Hindlimb muscle (tissue), 1 donor: ENCODE data around the gene KCTD18. TPM values are rescaled to one million over a fixed set of nuclear protein-coding genes. Genes with fewer than 3 reads are reported as not detected.

Experiments
- DNase-seq: peaks from one replicate; pipeline ENCODE4 v3.0.0-alpha.2; 2013
- polyA plus RNA-seq: library from polyadenylated mRNA; unstranded; fragments of 120-200 nt; gene quantifications from one replicate; pipeline ENCODE4 v1.2.1, GENCODE V29; 2013; ENCODE audit not compliant: insufficient read length

KCTD18 gene
- polyA plus RNA-seq, 1 donor: 13.2 TPM

DNA sequence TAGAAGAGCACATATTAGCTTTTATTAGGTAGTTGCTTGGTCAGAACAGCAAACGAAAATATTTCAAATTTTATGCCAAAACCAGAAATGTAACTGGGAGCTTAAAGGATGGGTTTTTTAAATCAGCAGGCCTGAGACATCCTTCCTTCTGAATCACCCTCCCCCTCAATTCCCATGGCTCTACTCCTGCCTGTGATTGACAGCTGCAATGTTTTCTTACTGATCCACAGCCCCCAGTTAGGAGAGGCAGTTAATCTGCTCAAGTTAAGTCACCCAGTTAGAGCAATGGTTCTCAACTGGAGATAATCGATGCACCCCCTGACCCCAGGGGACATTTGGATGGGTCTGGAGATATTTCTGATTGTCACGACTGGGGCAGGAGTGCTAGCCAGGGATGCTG, 24.9 kb downstream of the KCTD18 start:
- DNase-seq: no peak

DNA sequence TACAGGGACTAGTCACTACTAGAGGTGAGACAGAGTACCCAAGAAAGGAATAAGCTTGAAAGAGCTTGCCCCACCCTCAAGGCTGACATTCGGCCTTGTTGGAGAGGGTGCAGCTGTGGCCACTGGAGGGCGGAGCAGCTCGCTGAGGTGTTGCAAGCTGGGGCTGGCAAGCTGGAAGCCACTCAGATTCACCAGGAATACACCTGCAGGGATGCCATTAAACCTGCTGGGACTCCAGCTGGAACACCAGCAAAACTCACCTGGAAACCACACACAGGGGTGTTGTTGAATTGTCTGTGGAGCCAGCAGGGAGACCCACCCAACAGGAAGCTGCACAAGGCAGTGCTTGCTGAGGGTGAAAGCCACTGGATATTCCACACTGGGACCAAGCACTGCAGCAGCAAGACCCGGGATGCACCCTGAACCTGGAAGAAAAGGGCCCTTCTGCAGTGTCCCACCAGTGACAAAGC, 26.1 kb downstream of the KCTD18 start:
- no peak for DNase-seq

DNA sequence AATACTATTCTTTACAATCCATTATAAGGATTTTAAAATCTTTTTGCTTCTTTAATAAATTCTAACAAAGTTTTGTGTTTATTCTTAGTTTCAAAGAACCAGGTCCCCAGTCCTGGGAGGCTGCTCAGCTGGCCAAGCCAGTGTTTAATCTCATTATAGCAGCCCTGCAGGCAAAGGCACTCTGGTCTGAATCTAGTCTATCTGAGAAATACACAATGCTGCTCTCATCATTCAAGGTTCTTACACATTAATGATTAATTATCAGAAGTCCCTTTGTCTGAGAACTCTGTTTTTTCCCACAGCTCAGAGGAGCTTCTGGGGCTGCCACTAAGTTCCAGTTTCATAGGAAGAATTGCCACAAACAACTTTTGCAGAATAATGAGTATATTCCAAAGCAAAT, 27.7 kb downstream of the KCTD18 start:
- DNase-seq: no peak

DNA sequence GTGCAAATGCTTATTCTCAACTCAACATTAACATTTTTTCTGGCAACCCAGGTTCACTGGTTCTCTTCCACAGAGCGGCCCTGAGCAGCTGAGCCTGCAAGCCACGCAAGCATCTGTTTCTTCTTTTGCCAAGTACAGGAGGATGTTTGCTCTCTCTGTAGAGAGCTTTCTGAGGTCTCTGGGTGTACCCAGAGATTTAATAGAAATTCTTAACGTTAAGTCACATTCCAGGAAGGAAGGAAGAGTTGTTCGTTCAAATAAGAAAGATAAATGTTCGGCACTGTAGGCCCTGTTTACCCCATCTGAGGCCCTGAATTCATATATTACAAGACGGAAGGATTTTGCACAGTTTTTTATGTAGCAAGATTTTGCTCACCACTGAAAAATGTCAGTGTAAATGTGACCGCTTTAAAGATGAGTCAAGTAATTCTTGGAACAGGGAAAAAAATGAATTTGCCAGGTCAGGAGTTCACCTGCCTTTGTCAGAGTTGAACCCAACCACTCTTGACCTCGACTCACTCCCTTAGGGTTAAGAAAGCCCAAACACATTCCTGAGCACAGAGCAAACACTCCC, 30.1 kb downstream of the KCTD18 start:
- DNase-seq: no peak

DNA sequence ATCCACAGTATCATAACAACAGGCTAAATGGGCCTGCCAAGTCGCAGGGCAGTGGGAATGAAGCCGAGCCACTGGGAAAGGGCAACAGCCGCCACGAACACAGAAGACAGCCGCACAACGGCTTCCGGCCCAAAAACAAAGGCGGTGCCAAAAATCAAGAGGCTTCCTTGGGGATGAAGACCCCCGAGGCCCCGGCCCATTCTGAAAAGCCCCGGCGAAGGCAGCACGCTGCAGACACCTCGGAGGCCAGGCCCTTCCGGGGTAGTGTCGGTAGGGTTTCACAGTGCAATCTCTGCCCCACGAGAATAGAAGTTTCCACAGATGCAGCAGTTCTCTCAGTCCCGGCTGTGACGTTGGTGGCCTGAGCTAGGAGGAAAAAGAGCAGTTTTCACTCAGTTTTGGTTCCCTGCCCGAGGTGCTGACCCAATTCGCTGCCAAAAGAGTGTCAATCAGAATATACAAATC, 32.2 kb downstream of the KCTD18 start:
- DNase-seq: peak; percentile 36

DNA sequence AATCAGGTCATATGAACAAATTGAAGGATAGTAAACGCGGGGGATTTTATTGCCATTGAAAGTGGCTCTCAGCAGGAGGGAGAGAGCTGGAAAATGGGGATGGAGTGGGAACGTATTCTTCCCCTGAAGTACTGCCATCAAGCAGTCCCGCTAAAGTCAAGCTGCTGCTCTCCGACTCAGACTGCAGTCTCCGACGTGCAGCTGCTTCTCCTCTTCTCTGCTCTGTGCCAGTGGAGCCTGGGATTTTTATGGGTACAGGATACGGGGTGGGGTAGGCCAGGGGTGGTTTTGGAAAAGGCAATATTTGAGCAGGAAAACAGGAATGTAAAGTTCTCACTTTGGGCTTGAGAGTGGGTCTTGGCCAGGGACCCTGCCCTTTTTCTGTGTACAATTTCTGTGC, 33.0 kb downstream of the KCTD18 start:
- DNase-seq: no peak

DNA sequence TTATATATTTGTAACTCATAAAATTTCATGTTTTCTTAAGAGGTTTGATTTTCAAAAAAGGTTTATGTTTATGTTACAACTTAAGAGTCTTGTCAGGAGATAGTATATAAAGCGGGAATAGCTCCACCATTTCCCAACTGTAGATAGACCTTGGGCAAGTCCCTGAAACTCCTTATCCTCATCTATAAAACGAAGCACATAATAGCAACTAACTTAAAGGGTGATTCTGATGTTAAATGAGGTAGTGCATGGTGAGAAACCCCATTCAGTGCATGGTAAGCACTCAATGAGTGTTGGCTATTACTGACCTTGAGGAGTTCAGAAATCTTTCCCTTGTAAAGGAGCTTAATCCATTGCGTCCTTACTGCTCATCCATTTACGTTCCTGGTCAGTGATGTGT, 34.1 kb downstream of the KCTD18 start:
- no peak for DNase-seq

DNA sequence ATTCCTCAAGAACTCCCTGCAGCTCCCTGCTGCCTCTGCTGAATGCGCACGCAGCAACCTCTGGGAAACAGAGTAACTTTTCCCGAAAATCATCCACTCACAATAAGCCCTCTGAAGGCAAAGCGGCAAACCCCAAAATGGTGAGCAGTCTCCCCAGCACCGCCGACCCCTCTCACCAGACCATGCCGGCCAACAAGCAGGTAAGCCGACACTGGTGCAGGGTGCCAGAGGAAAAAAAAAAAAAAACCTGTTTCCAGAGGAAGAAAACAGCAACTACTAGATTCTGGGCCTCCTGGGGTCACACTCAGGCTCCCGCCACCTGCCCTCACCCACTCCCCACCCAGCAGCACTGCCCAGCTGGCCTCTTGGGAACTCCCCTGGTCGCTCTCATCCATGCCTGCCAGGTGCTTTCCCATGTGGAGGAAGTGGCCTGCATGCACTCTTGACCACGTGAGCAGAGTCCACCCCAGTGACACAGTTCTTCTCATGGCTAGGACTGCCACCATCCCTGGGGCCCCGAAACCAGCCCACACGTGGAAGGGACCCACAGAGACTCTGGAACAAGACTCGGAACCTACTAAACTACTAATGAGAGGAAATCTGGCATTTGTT, 36.9 kb downstream of the KCTD18 start:
- DNase-seq: no peak

DNA sequence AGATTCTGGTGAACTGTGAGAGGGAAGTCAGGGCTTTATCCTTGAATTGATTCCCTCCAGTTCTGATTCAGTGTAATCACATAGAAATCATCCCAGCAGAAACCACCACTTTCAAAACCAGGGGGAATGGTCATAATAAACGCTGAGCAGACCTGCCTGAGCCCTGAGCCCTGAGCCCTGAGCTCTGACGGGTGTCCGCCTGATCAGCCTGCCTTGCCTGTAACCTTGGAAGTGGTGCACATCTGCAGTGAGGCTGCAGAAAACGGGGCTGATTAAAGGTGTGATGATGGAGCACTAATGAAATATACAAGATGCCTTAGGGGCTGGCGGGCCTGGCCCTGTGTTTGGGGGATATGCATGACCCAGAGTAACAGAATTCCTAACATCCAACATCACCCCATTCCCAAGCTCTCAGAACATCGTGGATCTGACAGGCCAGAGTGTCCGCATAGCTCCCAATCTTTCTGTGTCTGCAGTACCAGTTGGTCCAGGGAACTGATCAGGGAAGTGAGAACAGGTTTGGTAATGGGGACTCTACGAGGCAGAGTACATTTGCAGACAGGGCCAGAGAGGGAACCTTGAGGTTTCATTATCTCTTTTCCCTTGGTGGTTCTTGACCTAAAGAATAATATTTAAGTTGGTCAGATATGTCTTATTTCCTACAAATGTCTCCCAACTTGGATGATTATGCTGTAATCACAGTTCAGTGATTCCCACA, 37.8 kb downstream of the KCTD18 start:
- DNase-seq: no peak

DNA sequence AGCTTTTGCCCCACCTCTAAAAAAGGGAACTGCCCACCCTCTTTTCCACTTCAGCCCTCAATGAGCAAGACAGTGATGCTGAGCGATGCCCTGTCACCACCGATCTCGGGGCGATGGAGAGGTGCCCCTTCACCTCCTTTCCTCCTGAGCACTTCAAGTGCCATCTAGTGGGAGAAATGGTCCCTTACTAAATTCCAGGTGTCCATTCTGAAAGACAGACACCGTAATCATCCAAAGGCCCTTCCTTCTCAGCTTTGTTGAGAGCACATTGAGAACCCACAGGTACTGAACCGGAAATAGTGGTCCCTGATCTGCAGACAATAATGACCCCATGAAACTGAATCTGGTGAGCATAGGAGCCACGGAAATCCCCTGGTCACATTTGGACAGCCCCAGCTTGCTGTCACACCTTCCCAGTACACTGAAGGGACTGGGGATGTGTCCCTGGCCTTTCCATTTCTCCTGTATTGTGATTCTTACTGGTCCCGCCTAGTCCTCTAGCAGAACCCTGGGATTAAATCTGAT, 38.5 kb downstream of the KCTD18 start:
- no peak for DNase-seq

DNA sequence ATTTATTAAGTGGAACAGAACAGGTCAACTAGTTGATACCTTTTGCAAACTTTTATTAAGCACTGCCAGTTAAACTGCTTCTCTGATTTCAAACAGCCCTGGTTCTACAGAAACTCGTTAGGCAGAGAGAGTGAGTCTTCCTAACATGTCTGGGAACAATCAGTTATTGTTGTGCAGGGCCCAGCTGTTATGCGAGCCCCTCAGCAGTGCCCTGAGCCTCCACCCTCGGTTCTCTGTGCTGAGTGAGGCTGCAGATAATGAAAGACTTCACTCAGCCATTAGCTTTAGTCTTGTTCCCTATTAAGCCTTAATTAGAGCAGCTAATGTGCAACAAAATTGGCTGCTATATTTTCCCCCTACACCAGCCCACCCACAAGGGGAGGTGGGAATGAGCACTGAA, 39.6 kb downstream of the KCTD18 start:
- DNase-seq: no peak

DNA sequence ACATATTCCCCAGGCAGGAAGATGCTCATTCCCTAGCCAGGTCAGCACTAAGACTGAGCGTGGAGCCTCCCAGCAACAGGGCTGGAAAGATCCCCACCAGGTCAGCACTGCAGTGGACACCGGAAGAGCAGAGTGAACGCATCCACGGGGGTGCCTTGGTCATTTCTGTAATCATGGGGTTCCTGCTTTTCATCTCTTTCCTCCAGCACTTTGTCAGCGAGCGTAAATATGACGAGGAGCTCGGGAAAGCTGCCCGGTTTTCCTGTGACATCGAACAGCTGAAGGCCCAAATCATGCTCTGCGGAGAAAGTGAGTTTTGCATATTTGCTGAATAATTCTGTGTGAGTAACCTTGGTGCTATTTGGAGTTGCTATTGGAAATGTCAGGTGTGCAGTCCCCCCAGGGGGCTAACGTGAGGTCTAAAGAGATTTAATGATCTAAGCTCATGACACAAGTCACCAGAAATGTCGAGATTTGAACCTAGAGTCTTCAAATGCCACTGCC, 40.1 kb downstream of the KCTD18 start:
- peak; percentile 56 for DNase-seq

DNA sequence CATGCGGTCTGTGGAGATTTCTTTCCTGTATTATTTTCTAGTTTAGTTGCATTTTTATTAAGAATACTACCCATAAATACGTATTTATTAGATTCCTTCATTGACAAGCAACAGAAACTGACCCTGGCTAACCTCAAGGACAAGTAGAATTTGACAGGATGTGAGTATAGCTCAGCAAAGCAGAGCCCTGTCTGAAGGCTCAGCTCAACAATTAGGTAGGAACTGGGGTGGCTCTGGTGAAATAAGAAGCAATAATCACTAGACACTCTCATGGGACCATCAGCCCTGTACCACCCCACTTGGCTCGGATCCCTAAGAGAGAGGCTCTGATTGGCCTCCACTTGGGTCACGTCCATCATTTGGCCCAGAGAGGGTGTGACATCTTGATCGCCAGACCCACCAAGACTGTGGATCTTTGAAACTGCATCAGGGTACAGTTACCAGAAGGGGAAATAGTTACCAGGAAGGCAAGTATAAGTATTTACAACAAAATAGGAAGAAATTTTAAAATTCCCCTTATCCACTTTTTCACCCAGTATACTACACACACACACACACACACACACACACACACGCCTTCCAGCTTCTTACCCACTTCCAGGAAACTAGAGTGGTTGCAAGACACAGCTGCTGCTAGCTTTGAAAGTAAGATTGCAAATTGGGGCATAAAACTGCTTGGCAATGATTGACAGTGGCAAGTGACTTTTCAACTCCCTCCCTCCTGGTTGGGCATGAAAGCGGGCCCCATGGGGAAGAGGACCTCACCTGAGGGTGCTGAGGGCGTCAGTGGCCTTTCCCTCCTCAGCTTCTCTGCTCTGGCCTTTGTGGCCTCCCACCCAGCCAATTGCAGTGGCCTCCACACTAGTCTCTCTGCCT, 41.8 kb downstream of the KCTD18 start:
- DNase-seq: no peak

DNA sequence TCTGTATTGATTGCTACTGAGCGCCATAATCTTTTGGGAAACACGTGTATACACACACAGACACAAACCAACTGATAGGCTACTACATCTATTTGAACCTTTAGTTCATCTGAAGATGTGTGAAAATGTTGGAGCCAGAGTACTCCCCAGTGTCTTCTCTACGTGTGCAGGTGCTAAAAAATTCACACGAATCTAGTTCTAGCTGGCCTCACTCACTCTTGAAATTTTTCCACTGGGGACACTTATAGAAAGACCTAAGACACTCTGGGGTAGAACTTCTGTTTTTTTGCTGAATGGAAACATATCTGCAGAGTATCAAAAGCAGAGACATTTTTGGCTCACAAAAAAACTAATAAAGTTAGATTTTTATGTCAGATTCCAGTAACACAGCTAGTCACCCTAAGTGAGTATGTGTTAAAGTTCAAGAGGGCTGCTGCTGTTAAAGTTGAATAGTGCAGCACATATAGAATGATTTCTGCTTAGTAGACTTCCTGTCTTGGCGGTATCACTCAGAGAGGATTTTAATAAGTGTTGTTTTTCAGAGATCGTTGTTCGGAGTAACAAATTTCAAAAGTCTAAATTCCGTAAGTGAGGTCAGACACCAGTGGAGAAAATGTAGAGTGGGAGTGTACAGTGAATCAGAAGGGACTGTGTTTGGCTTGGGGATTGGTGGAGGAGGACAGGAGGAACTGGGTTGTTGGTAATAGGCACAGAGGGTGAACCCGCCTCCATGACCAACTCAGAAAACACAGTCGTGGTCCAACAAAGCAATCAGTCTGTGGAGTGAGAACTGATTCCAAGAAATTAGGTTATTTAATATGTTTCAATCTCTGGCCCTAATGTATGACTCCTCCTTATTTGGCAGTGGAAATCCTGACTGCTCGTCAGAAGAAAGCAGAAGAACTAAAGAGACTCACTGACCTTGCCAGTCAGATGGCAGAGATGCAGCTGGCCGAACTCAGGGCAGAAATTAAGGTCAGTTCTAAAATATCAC, 43.1 kb downstream of the KCTD18 start:
- DNase-seq: peak; percentile 76

DNA sequence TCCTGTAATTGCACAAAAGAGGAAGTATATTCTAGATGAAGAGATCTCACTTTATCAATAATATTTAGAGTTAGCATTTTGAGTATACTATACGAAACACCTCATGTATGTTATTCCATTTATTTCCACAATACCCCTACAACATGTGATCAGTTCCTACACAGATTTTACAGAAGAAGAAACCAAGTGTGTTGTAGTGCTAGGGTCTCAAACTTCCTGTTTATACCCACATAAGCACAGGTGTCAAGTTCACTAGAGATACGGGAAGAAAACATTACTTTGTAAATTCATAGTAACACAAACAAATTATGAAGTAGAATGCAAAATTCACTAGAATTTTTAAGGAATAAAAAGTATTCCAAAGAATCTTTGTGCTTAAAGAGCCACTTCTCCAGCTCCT, 46.4 kb downstream of the KCTD18 start:
- no peak for DNase-seq

DNA sequence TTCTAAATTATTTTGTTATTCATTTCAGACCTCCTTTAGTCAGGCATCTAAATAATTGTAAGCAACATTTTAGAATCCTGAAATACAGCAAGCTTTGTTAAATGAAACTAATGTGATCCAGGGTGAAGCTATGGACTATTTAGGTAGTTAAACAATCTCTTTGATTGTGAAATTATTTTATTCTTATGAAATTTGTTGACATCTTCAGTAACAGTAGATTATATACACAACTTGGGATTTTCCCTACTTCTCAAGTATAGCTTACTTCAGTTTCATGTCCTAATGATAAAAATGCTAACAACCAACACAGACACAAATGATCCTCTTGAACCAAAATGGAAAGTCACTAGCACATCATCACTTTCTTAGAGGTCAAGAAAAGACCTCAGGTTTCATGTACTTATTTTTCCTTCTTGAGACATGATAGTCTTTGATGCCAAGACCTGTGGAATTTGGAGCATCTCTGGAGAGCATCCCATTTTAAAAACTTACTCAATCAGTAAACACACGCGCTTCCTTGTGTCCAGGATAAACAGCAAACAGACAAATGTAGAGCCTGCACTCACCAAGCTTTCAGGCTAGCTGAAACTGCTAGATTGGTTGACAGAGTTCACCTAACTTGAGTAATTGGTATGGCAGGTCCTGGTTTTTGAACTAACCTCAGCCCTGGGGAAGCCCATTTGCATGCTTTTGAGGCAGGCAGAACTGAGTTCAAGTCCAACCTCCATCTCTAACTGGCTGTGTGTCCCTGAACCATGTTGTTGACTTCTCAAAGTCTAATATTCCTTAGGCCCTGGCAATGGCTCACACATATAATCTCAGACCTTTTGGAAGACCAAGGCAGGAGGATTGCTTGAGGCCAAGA, 47.8 kb downstream of the KCTD18 start:
- DNase-seq: no peak

DNA sequence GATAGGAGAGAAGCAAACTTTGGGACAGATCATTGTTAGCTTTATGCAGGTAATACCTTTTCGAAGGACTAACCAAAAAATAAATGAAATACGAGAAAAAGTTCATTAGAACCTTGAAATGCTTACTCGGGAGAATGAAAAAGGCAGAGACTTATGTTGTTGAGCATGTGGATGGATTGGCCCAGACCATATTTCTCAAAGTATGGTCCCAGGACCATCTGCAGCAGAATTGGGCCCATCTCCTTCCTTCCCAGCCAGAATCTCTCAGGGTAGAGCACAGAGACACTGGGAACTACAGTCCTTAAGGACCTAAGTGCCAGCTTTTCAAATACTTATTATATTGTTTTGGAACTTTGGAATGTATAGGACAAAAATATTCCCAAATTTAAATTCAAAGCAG, 50.8 kb downstream of the KCTD18 start:
- no peak for DNase-seq

DNA sequence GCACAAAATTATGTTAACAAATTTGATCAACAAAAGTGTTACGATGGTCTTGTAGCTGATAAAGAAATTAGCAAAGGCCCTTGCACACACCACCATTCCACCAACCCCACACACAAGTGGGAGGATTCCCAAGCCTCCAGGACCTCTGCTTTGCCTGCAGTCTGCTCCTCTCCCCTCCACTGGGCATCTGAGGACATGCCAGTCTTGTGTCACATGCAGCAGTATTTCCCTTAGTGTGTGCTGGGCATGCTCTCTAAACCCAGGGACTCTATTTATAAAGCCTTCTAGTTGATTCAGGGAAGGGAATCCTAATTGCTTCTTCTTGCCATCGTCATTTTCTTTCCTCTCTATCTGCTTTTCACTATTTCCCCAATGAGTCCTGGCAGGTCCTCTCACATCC, 53.3 kb downstream of the KCTD18 start:
- no peak for DNase-seq

DNA sequence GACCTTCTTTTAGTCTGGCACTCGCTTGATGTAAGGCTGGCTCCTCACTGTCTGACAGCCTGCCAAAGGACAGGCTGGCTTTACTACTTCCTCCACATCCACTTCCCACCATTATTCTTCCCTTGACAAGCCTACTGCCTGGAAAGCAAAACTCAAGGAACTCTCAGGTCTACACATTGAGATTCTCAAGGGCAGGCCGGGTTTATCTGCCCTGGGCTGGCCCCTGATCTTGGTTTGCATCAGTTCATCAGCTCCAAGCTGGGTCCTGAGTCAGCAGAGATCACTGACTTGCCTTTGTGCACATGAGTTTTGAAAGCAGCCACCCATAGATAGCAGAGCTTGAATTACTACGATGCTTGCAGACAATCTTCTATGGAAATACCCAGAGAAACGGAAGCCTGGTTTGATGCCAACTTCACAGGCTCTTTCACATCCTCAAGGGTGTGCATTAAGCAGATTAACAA, 53.9 kb downstream of the KCTD18 start:
- no peak for DNase-seq
